ENCODE data around the gene AGBL4. TPM values are rescaled to one million over a fixed set of nuclear protein-coding genes. Genes with fewer than 3 reads are reported as not detected.

AGBL4 gene
- total and polyA plus RNA-seq, 7 donors: 0.01 to 0.05 TPM; not detected in 5

DNA sequence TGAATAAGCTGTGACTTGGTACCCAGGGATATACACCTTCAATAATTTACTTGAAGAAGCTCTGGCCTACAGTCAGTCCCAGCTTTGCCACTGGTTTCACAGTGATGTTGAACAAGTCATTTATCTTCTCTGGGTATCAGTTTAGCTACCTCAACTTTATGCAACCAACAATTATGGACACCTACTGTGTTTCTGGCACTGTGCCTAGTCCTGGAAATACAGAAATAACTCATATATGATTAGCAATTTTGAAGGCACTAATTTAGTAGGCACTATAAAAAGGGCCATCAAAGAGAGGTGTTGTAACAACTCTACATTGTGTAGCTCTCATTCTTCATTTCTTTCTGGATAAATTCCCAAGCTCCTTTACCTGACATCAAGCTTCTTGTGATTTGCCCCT, 1463.2 kb downstream of the AGBL4 start:
- ATAC-seq: no peak
- intact Hi-C loops (cut with DNase I): no loop called here

DNA sequence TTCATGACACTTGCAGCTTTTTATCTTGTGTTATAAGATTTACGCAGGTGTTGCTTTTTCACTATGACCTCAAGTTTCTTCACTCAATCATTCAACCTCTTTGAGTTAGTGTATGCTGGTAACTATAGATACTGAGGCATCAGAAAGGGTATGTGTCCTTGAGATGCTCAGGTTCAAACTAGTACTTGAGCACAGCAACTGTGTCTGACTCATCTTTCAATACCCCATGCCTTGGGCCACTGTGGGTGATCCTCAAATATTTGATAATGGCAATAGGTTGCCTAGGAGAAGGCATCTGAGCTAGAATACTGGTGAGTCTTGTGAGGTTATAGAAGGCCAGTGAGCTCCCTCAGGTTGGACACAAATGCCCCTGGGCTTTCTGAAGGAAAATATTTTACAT, 1463.6 kb downstream of the AGBL4 start:
- WGBS, 3 donors: 91 to 100% (median 94%) methylated on average over 1 of the region's 1 CpG
- peaks cover 0 to 4% (median 0%) of the 10 kb centered on the region in 3 donors for H3K27me3 ChIP-seq (ENCODE audit: insufficient read depth in 3 of 3, low read length in 2 of 3)
- peaks cover 10% of the 10 kb centered on the region for H3K4me1 ChIP-seq
- H3K36me3 ChIP-seq (ENCODE audit: insufficient read depth in 1 of 2, low read depth in 1 of 2): no peaks in the 10 kb centered on the region
- DNase-seq (no peak), ATAC-seq (no peak)
- H3K9me3 ChIP-seq: no peaks in the 10 kb centered on the region
- no peak overlapping the region for H3K4me3 ChIP-seq
- no peak overlapping the region for H3K27ac ChIP-seq
- intact Hi-C loops (cut with DNase I): no loop called here
- TF ChIP-seq, protein P1, sequence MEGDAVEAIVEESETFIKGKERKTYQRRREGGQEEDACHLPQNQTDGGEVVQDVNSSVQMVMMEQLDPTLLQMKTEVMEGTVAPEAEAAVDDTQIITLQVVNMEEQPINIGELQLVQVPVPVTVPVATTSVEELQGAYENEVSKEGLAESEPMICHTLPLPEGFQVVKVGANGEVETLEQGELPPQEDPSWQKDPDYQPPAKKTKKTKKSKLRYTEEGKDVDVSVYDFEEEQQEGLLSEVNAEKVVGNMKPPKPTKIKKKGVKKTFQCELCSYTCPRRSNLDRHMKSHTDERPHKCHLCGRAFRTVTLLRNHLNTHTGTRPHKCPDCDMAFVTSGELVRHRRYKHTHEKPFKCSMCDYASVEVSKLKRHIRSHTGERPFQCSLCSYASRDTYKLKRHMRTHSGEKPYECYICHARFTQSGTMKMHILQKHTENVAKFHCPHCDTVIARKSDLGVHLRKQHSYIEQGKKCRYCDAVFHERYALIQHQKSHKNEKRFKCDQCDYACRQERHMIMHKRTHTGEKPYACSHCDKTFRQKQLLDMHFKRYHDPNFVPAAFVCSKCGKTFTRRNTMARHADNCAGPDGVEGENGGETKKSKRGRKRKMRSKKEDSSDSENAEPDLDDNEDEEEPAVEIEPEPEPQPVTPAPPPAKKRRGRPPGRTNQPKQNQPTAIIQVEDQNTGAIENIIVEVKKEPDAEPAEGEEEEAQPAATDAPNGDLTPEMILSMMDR (IDR thresholded peaks at IDR 0.05): no peak

More for the DNA sequence above, 1463.2 kb downstream of the AGBL4 start:
- TF ChIP-seq, protein P1 (IDR thresholded peaks at IDR 0.05): no peak
- peaks cover 0 to 4% (median 0%) of the 10 kb centered on the region in 3 donors for H3K27me3 ChIP-seq (ENCODE audit: insufficient read depth in 3 of 3, low read length in 2 of 3)
- H3K27ac ChIP-seq: no peak overlapping the region
- no peaks in the 10 kb centered on the region for H3K36me3 ChIP-seq (ENCODE audit: insufficient read depth in 1 of 2, low read depth in 1 of 2)
- H3K4me1 ChIP-seq: peaks cover 10% of the 10 kb centered on the region
- DNase-seq: no peak
- no peaks in the 10 kb centered on the region for H3K9me3 ChIP-seq
- no peak overlapping the region for H3K4me3 ChIP-seq

DNA sequence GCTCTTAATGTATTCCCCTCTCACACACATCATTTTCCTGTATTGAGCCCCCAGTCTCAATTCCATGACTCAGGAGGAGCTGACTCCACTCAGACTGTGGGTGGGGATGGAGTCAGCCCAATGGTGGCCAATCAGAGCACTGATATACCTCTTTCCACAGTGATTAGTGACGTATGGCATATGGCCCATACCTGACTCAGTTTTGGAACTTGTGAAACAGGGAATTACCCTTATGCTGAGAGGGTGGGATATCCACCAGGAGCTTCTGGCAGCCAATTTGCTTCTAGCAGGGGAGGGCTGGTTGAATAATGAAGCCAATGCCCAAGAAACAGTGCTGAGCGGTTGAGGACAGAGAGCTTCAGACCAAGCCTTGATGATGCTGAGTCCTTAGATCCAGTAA, 1465.4 kb downstream of the AGBL4 start:
- Histone ChIP-seq H3K9me3 (no peaks in the 10 kb centered on the region), H3K27ac (no peak overlapping the region), H3K27me3 (ENCODE audit: insufficient read depth in 3 of 3, low read length in 2 of 3) (no peaks in the 10 kb centered on the region), H3K4me1 (peaks cover 11% of the 10 kb centered on the region), H3K36me3 (ENCODE audit: insufficient read depth in 1 of 2, low read depth in 1 of 2) (no peaks in the 10 kb centered on the region), H3K4me3 (no peak overlapping the region)
- WGBS, 3 donors: 83 to 89% (median 83%) methylated on average over 2 of the region's 2 CpGs
- no peak for DNase-seq
- ATAC-seq: no peak
- TF ChIP-seq, protein P1 (IDR thresholded peaks at IDR 0.05): no peak
- intact Hi-C loops (cut with DNase I): no loop called here

DNA sequence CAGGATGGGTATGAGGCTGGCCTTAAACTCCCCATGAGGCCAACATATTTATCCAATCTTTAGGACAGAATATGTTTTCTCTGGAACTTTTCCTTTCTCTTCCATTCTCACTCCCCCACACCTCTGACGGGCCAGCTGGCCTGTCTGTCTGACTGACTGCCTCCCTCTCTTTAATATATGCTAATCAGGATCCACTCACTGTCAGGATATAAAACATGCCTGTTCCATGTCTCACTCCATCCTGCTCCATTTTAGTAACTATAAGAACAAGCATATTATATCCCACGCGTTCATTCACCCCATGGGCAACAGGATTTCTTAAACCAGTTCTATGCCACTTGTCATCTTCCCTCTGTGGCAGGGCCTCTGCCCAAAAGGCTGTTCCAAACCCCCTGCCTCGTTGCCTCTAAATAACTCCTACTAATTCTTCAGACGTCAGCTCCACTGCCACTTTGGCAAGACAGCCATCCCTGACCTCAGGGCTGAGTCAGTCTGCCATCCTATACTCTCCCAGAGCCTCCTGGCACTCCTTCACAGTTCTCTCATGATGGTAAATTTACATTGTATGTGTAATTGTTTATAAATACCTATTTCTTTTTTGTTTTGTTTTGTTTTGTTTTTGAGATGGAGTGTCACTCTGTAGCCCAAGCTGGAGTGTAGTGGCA, 1467.4 kb downstream of the AGBL4 start:
- 62 to 63% (median 62%) methylated on average over 5 of the region's 5 CpGs for WGBS, 3 donors
- peak overlapping the region; percentile 52 for H3K27ac ChIP-seq
- peaks cover 18% of the 10 kb centered on the region for H3K4me1 ChIP-seq
- intact Hi-C loops (cut with DNase I): no loop called here
- TF ChIP-seq, protein P1 (IDR thresholded peaks at IDR 0.05): no peak
- no peaks in the 10 kb centered on the region for H3K9me3 ChIP-seq
- H3K27me3 ChIP-seq (ENCODE audit: insufficient read depth in 3 of 3, low read length in 2 of 3): no peaks in the 10 kb centered on the region
- H3K36me3 ChIP-seq (ENCODE audit: insufficient read depth in 1 of 2, low read depth in 1 of 2): no peaks in the 10 kb centered on the region
- ATAC-seq (peak; percentile 89 to 94 (median 91)), DNase-seq (peak; percentile 17 to 70)
- no peak overlapping the region for H3K4me3 ChIP-seq

DNA sequence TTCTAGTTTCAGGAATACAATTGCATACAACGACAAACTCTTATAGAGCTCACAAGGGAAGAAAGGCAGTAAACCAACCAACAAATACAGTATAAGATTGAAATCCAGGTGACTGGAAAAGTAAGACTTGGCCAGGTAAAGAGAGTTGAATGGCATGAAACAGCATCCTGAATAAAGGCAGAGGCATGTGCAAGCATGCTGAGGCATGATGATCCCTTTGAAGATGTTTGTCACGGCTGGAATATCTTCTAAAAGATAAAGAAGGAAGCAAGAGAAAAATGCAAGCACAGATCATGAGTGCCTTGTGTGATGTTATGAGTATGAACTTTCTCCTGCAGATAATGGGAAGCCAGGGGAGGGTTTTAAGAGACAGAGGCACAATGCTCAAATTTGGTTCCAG, 1468.5 kb downstream of the AGBL4 start:
- Histone ChIP-seq H3K4me3 (no peak overlapping the region), H3K36me3 (ENCODE audit: insufficient read depth in 1 of 2, low read depth in 1 of 2) (no peaks in the 10 kb centered on the region), H3K9me3 (no peaks in the 10 kb centered on the region), H3K27me3 (ENCODE audit: insufficient read depth in 3 of 3, low read length in 2 of 3) (no peaks in the 10 kb centered on the region), H3K27ac (no peak overlapping the region), H3K4me1 (peaks cover 18% of the 10 kb centered on the region)
- intact Hi-C loops (cut with DNase I): no loop called here
- ATAC-seq (no peak), DNase-seq (no peak)
- 85 to 94% (median 89%) methylated on average over 2 of the region's 2 CpGs for WGBS, 3 donors
- TF ChIP-seq, protein P1 (IDR thresholded peaks at IDR 0.05): no peak

All from psoas muscle (tissue), 8 donors.